ENCODE measurements around the gene WDR90.

- TF ChIP-seq EZH2 (IDR thresholded peaks at IDR 0.05; ENCODE audit: borderline replicate concordance, low read depth, low read length, poor library complexity, severe bottlenecking) = no peak
- TF ChIP-seq CTCF (conservative IDR thresholded peaks at IDR 0.05; ENCODE audit: low read depth, low read length) = peak; percentile 64
These were observed 36.8 kb downstream of the WDR90 start for GRCh38 chr16:685967-686366.
